ENCODE measurements around the gene TSPAN5.

Gene TSPAN5

GRCh38 chr4:98585596-98585995, 72.8 kb downstream of the TSPAN5 start:
- DNase-seq (ENCODE audit: low spot score), result no peak

GRCh38 chr4:98584265-98584664, 74.1 kb downstream of the TSPAN5 start:
- no peak for DNase-seq (ENCODE audit: low spot score)

- DNase-seq (ENCODE audit: low spot score), result no peak
These were observed 75.1 kb downstream of the TSPAN5 start for GRCh38 chr4:98583265-98583664.

GRCh38 chr4:98581126-98581525, 77.3 kb downstream of the TSPAN5 start:
- DNase-seq (ENCODE audit: low spot score), result no peak

- no peak for DNase-seq (ENCODE audit: low spot score)
These were observed 80.5 kb downstream of the TSPAN5 start for GRCh38 chr4:98577956-98578355.

- no peak for DNase-seq (ENCODE audit: low spot score)
These were observed 83.6 kb downstream of the TSPAN5 start for GRCh38 chr4:98574816-98575215.

GRCh38 chr4:98573791-98574190, 84.6 kb downstream of the TSPAN5 start:
- DNase-seq (ENCODE audit: low spot score), result no peak

GRCh38 chr4:98572697-98573096, 85.7 kb downstream of the TSPAN5 start:
- no peak for DNase-seq (ENCODE audit: low spot score)

- DNase-seq (ENCODE audit: low spot score), result no peak
These were observed 87.1 kb downstream of the TSPAN5 start for GRCh38 chr4:98571161-98571786.

- no peak for DNase-seq (ENCODE audit: low spot score)
These were observed 88.1 kb downstream of the TSPAN5 start for GRCh38 chr4:98570151-98570797.

- no peak for DNase-seq (ENCODE audit: low spot score)
These were observed 89.3 kb downstream of the TSPAN5 start for GRCh38 chr4:98568941-98569663.

GRCh38 chr4:98567611-98568010, 90.8 kb downstream of the TSPAN5 start:
- DNase-seq (ENCODE audit: low spot score), result no peak

GRCh38 chr4:98566361-98567008, 91.9 kb downstream of the TSPAN5 start:
- no peak for DNase-seq (ENCODE audit: low spot score)

GRCh38 chr4:98565681-98566301, 92.6 kb downstream of the TSPAN5 start:
- DNase-seq (ENCODE audit: low spot score), result no peak

- no peak for DNase-seq (ENCODE audit: low spot score)
These were observed 93.6 kb downstream of the TSPAN5 start for GRCh38 chr4:98564852-98565251.

- no peak for DNase-seq (ENCODE audit: low spot score)
These were observed 98.1 kb downstream of the TSPAN5 start for GRCh38 chr4:98560321-98560720.

GRCh38 chr4:98558471-98559169, 99.8 kb downstream of the TSPAN5 start:
- DNase-seq (ENCODE audit: low spot score), result no peak

- no peak for DNase-seq (ENCODE audit: low spot score)
These were observed 101.1 kb downstream of the TSPAN5 start for GRCh38 chr4:98557194-98557892.

- DNase-seq (ENCODE audit: low spot score), result no peak
These were observed 102.0 kb downstream of the TSPAN5 start for GRCh38 chr4:98556451-98556850.

GRCh38 chr4:98555798-98556445, 102.5 kb downstream of the TSPAN5 start:
- DNase-seq (ENCODE audit: low spot score), result no peak
